SK-N-SH treated with all-trans-retinoic acid at 6 μM for 48 hours (cell line): ENCODE results near the gene ZNF765.
A peak's percentile ranks its signal among the peaks of the same experiment; 100 is the strongest.
"Not testable (repeated sequence)": the region's sequence is repeated elsewhere in the genome, so short reads cannot be mapped to it uniquely, and the experiment has no call there.

Experiments
- ATAC-seq: fragments of 200-7000 bp; cut with Tn5 transposase; 3 replicates; pipeline ENCODE4 v1.9.1; 2020; ENCODE audit warnings: mild to moderate bottlenecking, moderate library complexity
- ARNTL ChIP-seq: fragments of 450-650 bp; formaldehyde crosslinking; IDR thresholded peaks from 2 replicates; pipeline ENCODE4 v1.5.0; 2020; ENCODE audit warnings: low read depth, mild to moderate bottlenecking, moderate library complexity, borderline replicate concordance
- BACH2 ChIP-seq: fragments of 250-450 bp; sonication (Bioruptor Pico); IDR thresholded peaks from 2 replicates; pipeline ENCODE4 v1.9.0; 2021; ENCODE audit warnings: mild to moderate bottlenecking, borderline replicate concordance
- CREB5 ChIP-seq: fragments of 250-450 bp; sonication (Bioruptor Pico); IDR thresholded peaks from 2 replicates; pipeline ENCODE4 v1.5.1; 2020; ENCODE audit warnings: low read depth, mild to moderate bottlenecking, moderate library complexity
- CSDC2 ChIP-seq: fragments of 250-450 bp; sonication (Bioruptor Pico); IDR thresholded peaks from 2 replicates; pipeline ENCODE4 v1.5.0; 2020; ENCODE audit warnings: mild to moderate bottlenecking, moderate library complexity
- CSRNP3 ChIP-seq: fragments of 250-450 bp; sonication (Bioruptor Pico); IDR thresholded peaks from 2 replicates; pipeline ENCODE4 v1.5.1; 2021; ENCODE audit warnings: mild to moderate bottlenecking, moderate library complexity
- ESRRG ChIP-seq: fragments of 250-450 bp; sonication (Bioruptor Pico); IDR thresholded peaks from 2 replicates; pipeline ENCODE4 v1.6.1; 2021; ENCODE audit warnings: mild to moderate bottlenecking
- GLIS3 ChIP-seq: fragments of 250-450 bp; sonication (Bioruptor Pico); IDR thresholded peaks from 2 replicates; pipeline ENCODE4 v1.5.0; 2020; ENCODE audit warnings: mild to moderate bottlenecking, moderate library complexity
- ISL1 ChIP-seq: fragments of 250-450 bp; sonication (Bioruptor Pico); IDR thresholded peaks from 2 replicates; pipeline ENCODE4 v2.1.2; 2022; ENCODE audit warnings: mild to moderate bottlenecking, moderate library complexity
- OSR1 ChIP-seq: fragments of 250-450 bp; sonication (Bioruptor Pico); IDR thresholded peaks from 2 replicates; pipeline ENCODE4 v1.8.0; 2022; ENCODE audit warnings: moderate library complexity, mild to moderate bottlenecking, inconsistent platforms
- PATZ1 ChIP-seq: fragments of 250-450 bp; sonication (Bioruptor Pico); IDR thresholded peaks from 2 replicates; pipeline ENCODE4 v1.8.0; 2020; ENCODE audit warnings: mild to moderate bottlenecking, moderate library complexity, borderline replicate concordance
- PPARA ChIP-seq: fragments of 250-450 bp; sonication (Bioruptor Pico); IDR thresholded peaks from 2 replicates; pipeline ENCODE4 v1.5.0; 2020; ENCODE audit warnings: mild to moderate bottlenecking, borderline replicate concordance
- RARB ChIP-seq: fragments of 250-450 bp; sonication (Bioruptor Pico); IDR thresholded peaks from 2 replicates; pipeline ENCODE4 v1.8.0; 2021; ENCODE audit warnings: mild to moderate bottlenecking, moderate library complexity
- SNAI2 ChIP-seq: fragments of 250-450 bp; sonication (Bioruptor Pico); IDR thresholded peaks from 2 replicates; pipeline ENCODE4 v1.5.0; 2020; ENCODE audit warnings: mild to moderate bottlenecking, moderate library complexity
- TCF4 ChIP-seq: fragments of 250-450 bp; sonication (Bioruptor Pico); IDR thresholded peaks from 2 replicates; pipeline ENCODE4 v1.8.0; 2021; ENCODE audit warnings: mild to moderate bottlenecking, moderate library complexity, borderline replicate concordance
- TOX ChIP-seq: fragments of 250-450 bp; sonication (Bioruptor Pico); IDR thresholded peaks from 2 replicates; pipeline ENCODE4 v1.8.0; 2021; ENCODE audit warnings: mild to moderate bottlenecking, moderate library complexity, borderline replicate concordance
- TSHZ2 ChIP-seq: fragments of 250-450 bp; sonication (Bioruptor Pico); IDR thresholded peaks from 2 replicates; pipeline ENCODE4 v1.5.0; 2020; ENCODE audit warnings: mild to moderate bottlenecking, moderate library complexity
- ZC3H10 ChIP-seq: fragments of 250-450 bp; sonication (Bioruptor Pico); IDR thresholded peaks from 2 replicates; pipeline ENCODE4 v1.5.1; 2021; ENCODE audit warnings: mild to moderate bottlenecking, moderate library complexity
- ZFP30 ChIP-seq: fragments of 450-650 bp; formaldehyde crosslinking; IDR thresholded peaks from 2 replicates; pipeline ENCODE4 v1.5.0; 2022; ENCODE audit warnings: mild to moderate bottlenecking, moderate library complexity
- ZNF565 ChIP-seq: fragments of 450-650 bp; formaldehyde crosslinking; conservative IDR thresholded peaks from 2 replicates; pipeline ENCODE4 v1.5.0; 2020; ENCODE audit warnings: low read depth, mild to moderate bottlenecking, moderate library complexity
- ZNF70 ChIP-seq: fragments of 450-650 bp; formaldehyde crosslinking; IDR thresholded peaks from 2 replicates; pipeline ENCODE4 v1.5.0; 2020; ENCODE audit warnings: mild to moderate bottlenecking, moderate library complexity

The ZNF765 gene

GRCh38 chr19:53396525-53396868 is 1.5 kb downstream of the ZNF765 start:
- ATAC-seq, result no peak
- no peak for TF ChIP-seq CSDC2
- no peak for TF ChIP-seq BACH2 (CRISPR knock-in tag)
- no peak for TF ChIP-seq PATZ1
- TF ChIP-seq ARNTL (CRISPR knock-in tag), result no peak
- TF ChIP-seq CREB5 (CRISPR knock-in tag), result no peak
- TF ChIP-seq RARB (CRISPR knock-in tag), result no peak
- no peak for TF ChIP-seq TCF4 (CRISPR knock-in tag)
- TF ChIP-seq, all 23 proteins: peak for 0

GRCh38 chr19:53397918-53398317 is 3.0 kb downstream of the ZNF765 start:
- not testable (repeated sequence) for ATAC-seq

- no peak for TF ChIP-seq BACH2 (CRISPR knock-in tag)
- TF ChIP-seq ESRRG (CRISPR knock-in tag), result no peak
- TF ChIP-seq TCF4 (CRISPR knock-in tag), result no peak
- TF ChIP-seq OSR1 (CRISPR knock-in tag), result no peak
- no peak for TF ChIP-seq ISL1 (CRISPR knock-in tag)
- TF ChIP-seq SNAI2 (CRISPR knock-in tag), result no peak
- TF ChIP-seq ZFP30 (CRISPR knock-in tag), result no peak
- TF ChIP-seq ZNF70 (CRISPR knock-in tag), result no peak
- TF ChIP-seq GLIS3 (CRISPR knock-in tag), result no peak
- no peak for TF ChIP-seq ZNF565 (CRISPR knock-in tag)
- no peak for TF ChIP-seq ZC3H10
- TF ChIP-seq TSHZ2 (CRISPR knock-in tag), result no peak
- ATAC-seq, result no peak
Measured at GRCh38 chr19:53409505-53410204, 14.7 kb downstream of the ZNF765 start.

GRCh38 chr19:53420520-53421315 is 25.8 kb downstream of the ZNF765 start:
- ATAC-seq, result not testable (repeated sequence)

GRCh38 chr19:53422551-53422950 is 27.6 kb downstream of the ZNF765 start:
- TF ChIP-seq PPARA (no peak), BACH2 (CRISPR knock-in tag) (no peak), CSRNP3 (CRISPR knock-in tag) (no peak), ZFP30 (CRISPR knock-in tag) (no peak), ARNTL (CRISPR knock-in tag) (no peak), TOX (no peak)
- ATAC-seq, result no peak

GRCh38 chr19:53423074-53423473 is 28.1 kb downstream of the ZNF765 start:
- ATAC-seq, result peak; percentile 49; the same call in 2 of the 3 replicates

- ATAC-seq, result peak; percentile 88
Measured at GRCh38 chr19:53423680-53424079, 28.7 kb downstream of the ZNF765 start.
